Adrenal gland (tissue), 5 donors: ENCODE results near the gene CDKL2.

Experiments used
- POLR2A ChIP-seq, 2 donors: fragments of 450-650 bp; IDR thresholded peaks; one replicate each; pipeline ENCODE4 v1.6.1; 2017; ENCODE audit warnings: antibody characterized with exemption in 2 of 2, mild to moderate bottlenecking in 2 of 2, moderate library complexity in 1 of 2
- TF ChIP-seq, protein P1 (sequence below), 6 experiments: fragments of 450-650 bp in 4 of 6; fragments of 200-600 bp in 2 of 6; sonication (generic) in 1 of 6; IDR thresholded peaks; 1 replicate in 5 of 6; 2 replicates in 1 of 6; pipeline versions ENCODE4 v1.5.1 to v1.8.0; 2016 to 2021; ENCODE audit warnings: antibody characterized with exemption in 6 of 6, mild to moderate bottlenecking in 2 of 6, moderate library complexity in 1 of 6
- donor health status: DM: no; HTN: no; CAD: no.

DNA sequence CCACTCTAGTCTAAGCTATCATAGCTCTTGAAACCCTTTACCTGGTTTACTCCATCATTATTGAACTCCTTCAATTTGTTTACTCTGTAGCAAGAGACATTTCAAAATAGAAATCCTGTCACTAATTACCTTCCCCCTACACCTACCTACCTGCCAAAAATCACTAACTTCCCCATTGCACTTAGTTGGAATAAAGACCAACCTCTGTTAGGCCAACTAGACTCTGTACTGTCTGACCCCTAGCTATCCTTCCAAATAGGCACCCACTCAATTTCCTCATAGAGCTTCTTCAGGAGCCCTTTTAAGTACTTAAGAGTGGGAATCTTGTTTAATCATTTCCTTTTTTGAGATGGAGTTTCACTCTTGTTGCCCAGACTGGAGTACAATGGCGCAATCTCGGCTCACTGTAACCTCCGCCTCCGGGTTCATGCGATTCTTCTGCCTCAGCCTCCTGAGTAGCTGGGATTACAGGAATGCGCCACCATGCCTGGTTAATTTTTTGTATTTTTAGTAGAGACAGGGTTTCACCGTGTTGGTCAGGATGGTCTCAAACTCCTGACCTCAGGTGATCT, 8.9 kb upstream of the CDKL2 start:
- no peak for TF ChIP-seq POLR2A (IDR thresholded peaks at IDR 0.05)
- TF ChIP-seq, protein P1, sequence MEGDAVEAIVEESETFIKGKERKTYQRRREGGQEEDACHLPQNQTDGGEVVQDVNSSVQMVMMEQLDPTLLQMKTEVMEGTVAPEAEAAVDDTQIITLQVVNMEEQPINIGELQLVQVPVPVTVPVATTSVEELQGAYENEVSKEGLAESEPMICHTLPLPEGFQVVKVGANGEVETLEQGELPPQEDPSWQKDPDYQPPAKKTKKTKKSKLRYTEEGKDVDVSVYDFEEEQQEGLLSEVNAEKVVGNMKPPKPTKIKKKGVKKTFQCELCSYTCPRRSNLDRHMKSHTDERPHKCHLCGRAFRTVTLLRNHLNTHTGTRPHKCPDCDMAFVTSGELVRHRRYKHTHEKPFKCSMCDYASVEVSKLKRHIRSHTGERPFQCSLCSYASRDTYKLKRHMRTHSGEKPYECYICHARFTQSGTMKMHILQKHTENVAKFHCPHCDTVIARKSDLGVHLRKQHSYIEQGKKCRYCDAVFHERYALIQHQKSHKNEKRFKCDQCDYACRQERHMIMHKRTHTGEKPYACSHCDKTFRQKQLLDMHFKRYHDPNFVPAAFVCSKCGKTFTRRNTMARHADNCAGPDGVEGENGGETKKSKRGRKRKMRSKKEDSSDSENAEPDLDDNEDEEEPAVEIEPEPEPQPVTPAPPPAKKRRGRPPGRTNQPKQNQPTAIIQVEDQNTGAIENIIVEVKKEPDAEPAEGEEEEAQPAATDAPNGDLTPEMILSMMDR (IDR thresholded peaks at IDR 0.05): no peak
